22Rv1 (cell line): ENCODE data around the gene SS18L1.

Experiments
- ZFX ChIP-seq: fragments of 450-650 bp; IDR thresholded peaks from 2 replicates; pipeline ENCODE4 v1.6.1; 2017; ENCODE audit warnings: antibody characterized with exemption, borderline replicate concordance
- TF ChIP-seq, protein P1 (sequence below): fragments of 450-650 bp; IDR thresholded peaks from 2 replicates; pipeline ENCODE4 v1.5.1; 2017; ENCODE audit warnings: mild to moderate bottlenecking

- TF ChIP-seq, protein P1, sequence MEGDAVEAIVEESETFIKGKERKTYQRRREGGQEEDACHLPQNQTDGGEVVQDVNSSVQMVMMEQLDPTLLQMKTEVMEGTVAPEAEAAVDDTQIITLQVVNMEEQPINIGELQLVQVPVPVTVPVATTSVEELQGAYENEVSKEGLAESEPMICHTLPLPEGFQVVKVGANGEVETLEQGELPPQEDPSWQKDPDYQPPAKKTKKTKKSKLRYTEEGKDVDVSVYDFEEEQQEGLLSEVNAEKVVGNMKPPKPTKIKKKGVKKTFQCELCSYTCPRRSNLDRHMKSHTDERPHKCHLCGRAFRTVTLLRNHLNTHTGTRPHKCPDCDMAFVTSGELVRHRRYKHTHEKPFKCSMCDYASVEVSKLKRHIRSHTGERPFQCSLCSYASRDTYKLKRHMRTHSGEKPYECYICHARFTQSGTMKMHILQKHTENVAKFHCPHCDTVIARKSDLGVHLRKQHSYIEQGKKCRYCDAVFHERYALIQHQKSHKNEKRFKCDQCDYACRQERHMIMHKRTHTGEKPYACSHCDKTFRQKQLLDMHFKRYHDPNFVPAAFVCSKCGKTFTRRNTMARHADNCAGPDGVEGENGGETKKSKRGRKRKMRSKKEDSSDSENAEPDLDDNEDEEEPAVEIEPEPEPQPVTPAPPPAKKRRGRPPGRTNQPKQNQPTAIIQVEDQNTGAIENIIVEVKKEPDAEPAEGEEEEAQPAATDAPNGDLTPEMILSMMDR = no peak
- no peak for TF ChIP-seq ZFX
Observed at GRCh38 chr20:62163485-62163865, 19.9 kb downstream of the SS18L1 start.
